Effector CD8-positive, alpha-beta T cell (primary cell): ENCODE measurements around the gene RXFP3.
"Not testable (repeated sequence)": the region's sequence is repeated elsewhere in the genome, so short reads cannot be mapped to it uniquely, and the experiment has no call there.

Source experiments
- DNase-seq: peaks from one replicate; lab custom pipeline; 2025; lab: John Stamatoyannopoulos, UW
- total RNA-seq, 4 experiments: gene quantifications; one replicate each; lab custom pipeline; 2026; lab: John Stamatoyannopoulos, UW

The RXFP3 gene
- total RNA-seq, result 0 to 0.19 (median 0) reads per million in 4 experiments

DNA sequence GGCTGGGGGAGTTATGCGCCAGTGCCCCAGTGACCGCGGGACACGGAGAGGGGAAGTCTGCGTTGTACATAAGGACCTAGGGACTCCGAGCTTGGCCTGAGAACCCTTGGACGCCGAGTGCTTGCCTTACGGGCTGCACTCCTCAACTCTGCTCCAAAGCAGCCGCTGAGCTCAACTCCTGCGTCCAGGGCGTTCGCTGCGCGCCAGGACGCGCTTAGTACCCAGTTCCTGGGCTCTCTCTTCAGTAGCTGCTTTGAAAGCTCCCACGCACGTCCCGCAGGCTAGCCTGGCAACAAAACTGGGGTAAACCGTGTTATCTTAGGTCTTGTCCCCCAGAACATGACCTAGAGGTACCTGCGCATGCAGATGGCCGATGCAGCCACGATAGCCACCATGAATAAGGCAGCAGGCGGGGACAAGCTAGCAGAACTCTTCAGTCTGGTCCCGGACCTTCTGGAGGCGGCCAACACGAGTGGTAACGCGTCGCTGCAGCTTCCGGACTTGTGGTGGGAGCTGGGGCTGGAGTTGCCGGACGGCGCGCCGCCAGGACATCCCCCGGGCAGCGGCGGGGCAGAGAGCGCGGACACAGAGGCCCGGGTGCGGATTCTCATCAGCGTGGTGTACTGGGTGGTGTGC, at the start of gene RXFP3:
Gene RXFP3, plus strand, starts transcription at position 6 of the 636 bp plus-strand sequence. Its CDS starts 355 bp downstream, at position 361.
- no peak for DNase-seq

GRCh38 chr5:33887268-33887667, 48.9 kb upstream of the RXFP3 start:
- DNase-seq, result no peak

DNA sequence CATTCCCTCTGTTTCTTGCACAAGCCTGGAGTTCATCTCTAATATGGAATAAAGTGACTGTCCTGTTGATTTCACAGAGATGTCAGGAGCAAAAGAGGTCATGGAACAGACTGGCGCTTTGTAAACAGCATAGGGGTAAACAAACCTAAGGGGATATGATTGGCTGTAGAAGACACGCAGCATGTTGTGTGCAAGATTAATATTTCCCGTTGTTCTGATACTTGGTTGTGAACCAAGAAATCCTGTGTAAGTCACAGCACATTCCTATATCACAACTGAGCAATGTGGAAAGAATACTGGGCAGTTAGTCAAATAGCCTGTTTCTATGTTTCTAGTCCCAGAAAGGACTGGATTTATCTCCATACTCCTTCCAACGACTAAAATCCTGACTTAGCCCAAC, 47.6 kb upstream of the RXFP3 start:
- no peak for DNase-seq

- no peak for DNase-seq
Measured at GRCh38 chr5:33890131-33891032, 45.8 kb upstream of the RXFP3 start.

- no peak for DNase-seq
Measured at GRCh38 chr5:33891446-33891787, 44.8 kb upstream of the RXFP3 start.

GRCh38 chr5:33891788-33892619, 44.2 kb upstream of the RXFP3 start, which contains the start of gene ADAMTS12:
Gene ADAMTS12 (minus strand): TSS chr5:33891990. CDS start chr5:33891856, 134 bp downstream.
- no peak for DNase-seq

DNA sequence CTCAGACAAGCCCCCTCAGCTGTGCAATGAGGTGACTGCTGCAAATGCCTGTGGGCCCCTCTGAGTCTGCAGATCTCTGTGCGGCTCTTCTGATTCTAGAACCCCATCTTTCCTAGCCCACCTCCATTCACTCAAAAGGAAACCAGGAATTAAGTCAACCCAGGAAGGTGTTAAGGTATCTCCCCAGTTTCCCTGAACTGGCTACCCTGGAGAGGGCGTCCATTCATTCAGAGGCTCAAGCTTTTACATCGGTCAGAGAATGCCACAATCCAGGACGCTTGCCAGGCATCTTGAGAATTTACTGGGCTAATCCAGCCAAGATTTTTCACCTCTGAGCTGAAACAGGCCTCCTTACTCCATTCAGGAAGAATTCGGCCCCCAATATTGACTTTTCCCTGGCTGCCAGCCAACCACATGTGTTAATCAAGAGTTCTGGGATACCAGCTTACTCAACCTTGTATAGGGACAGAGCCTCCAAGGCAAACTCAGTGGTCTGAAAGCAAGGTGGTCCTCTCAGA, 43.5 kb upstream of the RXFP3 start:
- DNase-seq, result no peak

GRCh38 chr5:33894566-33894965, 41.6 kb upstream of the RXFP3 start:
- DNase-seq, result no peak

DNA sequence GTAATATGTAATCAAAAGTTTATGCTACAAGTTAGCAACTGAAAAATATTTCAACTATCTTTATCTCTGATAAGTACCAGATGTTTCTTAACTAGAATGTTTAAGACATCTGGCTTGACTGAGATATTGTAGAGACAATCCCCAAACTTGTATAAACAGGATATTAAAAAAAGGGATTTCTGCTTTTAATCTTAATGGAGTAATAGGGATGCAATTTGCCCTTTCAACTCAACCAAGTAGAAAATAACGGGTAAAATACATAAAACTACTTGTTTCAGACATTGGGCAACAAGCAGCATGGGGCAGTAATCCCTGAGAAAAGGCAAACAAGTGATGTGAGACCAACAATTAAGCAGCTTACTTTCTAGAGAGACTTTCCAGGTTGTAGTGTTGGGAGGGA, 35.0 kb upstream of the RXFP3 start:
- no peak for DNase-seq

GRCh38 chr5:33903118-33903517, 33.1 kb upstream of the RXFP3 start:
- DNase-seq, result no peak

- no peak for DNase-seq
Measured at GRCh38 chr5:33905381-33905780, 30.8 kb upstream of the RXFP3 start.

- DNase-seq, result not testable (repeated sequence)
Measured at GRCh38 chr5:33906248-33906647, 29.9 kb upstream of the RXFP3 start.

DNA sequence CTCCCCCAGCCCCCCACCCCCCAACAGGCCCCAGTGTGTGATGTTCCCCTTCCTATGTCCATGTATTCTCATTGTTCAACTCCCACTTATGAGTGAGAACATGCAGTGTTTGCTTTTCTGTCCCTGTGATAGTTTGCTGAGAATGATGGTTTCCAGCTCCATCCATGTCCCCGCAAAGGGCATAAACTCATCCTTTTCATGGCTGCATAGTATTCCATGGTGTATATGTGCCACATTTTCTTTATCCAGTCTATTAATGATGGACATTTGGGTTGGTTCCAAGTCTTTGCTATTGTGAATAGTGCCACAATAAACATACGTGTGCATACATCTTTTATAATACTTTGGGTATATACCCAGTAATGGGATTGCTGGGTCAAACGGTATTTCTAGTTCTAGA, 21.3 kb upstream of the RXFP3 start:
- DNase-seq, result not testable (repeated sequence)

GRCh38 chr5:33921002-33921401, 15.2 kb upstream of the RXFP3 start:
- DNase-seq, result no peak

- no peak for DNase-seq
Measured at GRCh38 chr5:33925278-33925677, 10.9 kb upstream of the RXFP3 start.

DNA sequence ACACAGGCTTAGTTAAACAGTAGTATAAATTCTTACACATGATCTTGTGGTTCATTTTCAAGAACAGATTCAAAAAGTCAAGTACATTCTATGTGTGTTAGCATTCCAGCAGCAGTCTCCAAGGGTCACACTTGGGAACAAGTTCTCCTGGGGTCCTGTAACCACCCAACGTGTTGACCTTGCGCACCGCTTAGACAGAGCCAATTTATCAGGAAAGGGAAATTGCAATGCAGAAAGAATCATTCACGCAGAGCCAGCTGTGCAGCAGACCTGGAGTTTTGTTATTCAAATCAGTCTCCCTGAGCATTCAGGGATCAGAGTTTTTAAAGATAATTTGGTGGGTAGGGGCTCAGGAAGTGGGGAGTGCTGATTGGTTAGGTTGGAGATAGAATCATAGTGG, 8.5 kb upstream of the RXFP3 start:
- no peak for DNase-seq

DNA sequence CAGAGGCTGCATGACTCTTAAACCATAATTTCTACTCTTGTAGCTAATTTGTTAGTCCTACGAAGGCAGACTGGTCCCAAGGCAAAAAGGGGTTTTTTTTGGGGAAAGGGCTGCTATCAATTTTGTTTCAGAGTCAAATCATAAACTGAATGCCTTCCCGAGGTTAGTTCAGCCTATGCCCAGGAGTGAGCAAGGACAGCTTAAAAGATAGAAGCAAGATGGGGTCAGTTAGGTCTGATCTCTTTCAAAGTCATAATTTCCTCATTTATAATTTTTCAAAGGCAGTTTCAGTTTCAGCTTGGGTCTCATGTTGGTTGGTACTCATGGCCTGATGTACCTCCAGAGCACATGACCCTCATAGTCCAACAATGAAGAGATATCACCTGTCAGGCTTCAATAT, 7.9 kb upstream of the RXFP3 start:
- DNase-seq, result no peak

DNA sequence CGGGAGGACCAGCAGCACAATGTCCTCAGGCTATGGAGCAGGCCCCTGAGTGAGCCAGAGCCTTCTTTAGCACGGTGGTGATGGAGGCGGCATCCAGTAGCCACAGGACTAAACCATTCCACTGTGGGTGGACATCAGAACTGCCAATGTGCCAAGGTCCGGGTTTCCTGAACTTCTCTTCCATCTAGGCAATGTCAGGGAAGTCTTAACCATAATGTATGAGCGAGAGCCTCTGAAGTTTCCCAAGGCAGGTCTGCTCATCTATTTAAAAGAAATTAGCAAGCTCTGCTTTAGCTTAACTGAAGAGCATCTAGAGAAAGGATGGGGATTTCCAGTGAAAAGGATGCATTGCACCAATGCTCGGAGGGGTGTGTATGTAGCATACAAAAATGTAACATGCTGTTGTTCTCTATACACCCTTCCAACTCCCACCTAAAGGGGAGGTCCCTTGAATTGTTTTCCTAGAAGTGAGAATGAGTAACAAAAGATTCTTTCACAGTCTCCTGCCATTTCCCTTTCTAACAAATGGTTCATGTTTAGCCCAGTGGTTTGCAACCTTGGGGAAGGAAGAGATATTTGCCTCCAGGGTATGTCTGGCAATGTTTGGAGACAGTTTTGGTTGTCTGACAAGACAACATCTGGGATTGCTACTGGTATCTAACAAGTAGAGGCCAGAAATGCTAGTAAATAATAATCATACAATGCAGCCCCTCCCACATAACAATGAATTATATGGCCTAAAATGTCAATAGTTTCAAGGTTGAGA, 6.1 kb upstream of the RXFP3 start:
- DNase-seq, result no peak

DNA sequence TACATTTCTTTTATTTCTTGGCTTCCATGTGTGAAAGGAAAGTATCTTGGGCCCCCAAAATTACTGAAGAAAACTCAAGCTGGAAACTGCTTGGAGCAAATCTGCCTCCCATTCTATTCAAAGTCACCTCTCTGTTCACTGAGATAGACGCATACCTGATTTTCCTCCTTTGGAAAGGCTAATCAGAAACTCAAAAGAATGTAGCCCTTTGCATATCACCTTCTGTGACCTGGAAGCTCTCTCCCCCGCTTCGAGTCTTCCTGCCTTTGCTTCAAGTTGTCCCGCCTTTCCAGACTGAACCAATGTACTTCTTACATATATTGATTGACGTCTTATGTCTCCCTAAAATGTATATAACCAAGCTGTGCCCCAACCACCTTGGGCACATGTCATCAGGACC, 5.0 kb upstream of the RXFP3 start:
- no peak for DNase-seq

- no peak for DNase-seq
Measured at GRCh38 chr5:33933723-33934169, 2.4 kb upstream of the RXFP3 start.

DNA sequence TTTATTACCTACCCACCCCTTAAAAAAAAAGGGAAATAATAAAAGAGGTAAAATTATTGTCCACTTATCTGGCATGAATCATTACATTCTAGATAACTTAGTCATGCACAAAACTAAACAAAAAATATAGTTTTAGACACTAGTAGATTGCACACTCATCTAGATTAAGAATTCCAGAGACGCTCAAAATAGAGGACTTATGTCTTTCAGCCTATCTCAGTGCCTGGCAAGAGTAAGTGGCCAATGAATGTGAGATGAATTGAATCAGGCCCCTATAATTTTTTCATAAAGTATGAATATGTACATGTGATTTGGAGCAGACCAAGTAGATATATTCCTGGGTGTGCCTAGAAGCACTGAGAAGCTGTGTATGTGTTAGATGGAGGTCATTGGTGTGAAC, 2.0 kb upstream of the RXFP3 start:
- DNase-seq, result no peak
